GM12878 (cell line): ENCODE measurements around the gene PPM1A.

Experiments used
- CTCF ChIP-seq, 3 experiments: IDR thresholded peaks in 2 of 3; conservative IDR thresholded peaks in 1 of 3; 2 replicates each; pipeline ENCODE4 v1.5.1; 2011; ENCODE audit warnings: low read depth in 3 of 3, low read length in 3 of 3, mild to moderate bottlenecking in 3 of 3, control low read depth in 2 of 3, moderate library complexity in 2 of 3, inconsistent platforms in 1 of 3, mixed read lengths in 1 of 3; ENCODE audit not compliant: control insufficient read depth in 2 of 3, insufficient read depth in 1 of 3; ENCODE audit errors: extremely low read depth in 1 of 3
- HCFC1 ChIP-seq: fragments of 150-350 bp; IDR thresholded peaks from 2 replicates; pipeline ENCODE4 v1.6.1; 2014; ENCODE audit warnings: low read length
- NR2C2 ChIP-seq: IDR thresholded peaks from 2 replicates; pipeline ENCODE4 v1.6.1; 2011; ENCODE audit warnings: borderline replicate concordance, low read depth; ENCODE audit not compliant: control insufficient read depth, insufficient read length
- RELA ChIP-seq: fragments of 450-650 bp; IDR thresholded peaks from 2 replicates; pipeline ENCODE4 v1.8.0; 2014; ENCODE audit warnings: borderline replicate concordance; ENCODE audit not compliant: partially characterized antibody
- SPI1 ChIP-seq: IDR thresholded peaks from 2 replicates; pipeline ENCODE4 v1.6.1; 2011; ENCODE audit warnings: low read depth, mild to moderate bottlenecking, low read length, moderate library complexity, borderline replicate concordance; ENCODE audit not compliant: insufficient read depth
- YY1 ChIP-seq: IDR thresholded peaks from 2 replicates; pipeline ENCODE4 v1.6.1; 2011; ENCODE audit warnings: low read depth, mild to moderate bottlenecking, low read length
- ZBTB33 ChIP-seq: fragments of 450-650 bp; IDR thresholded peaks from 2 replicates; pipeline ENCODE4 v1.6.1; 2017; ENCODE audit warnings: mild to moderate bottlenecking
- ZNF24 ChIP-seq: fragments of 450-650 bp; IDR thresholded peaks from 2 replicates; pipeline ENCODE4 v1.6.1; 2017; ENCODE audit warnings: antibody characterized with exemption, mild to moderate bottlenecking

GRCh38 chr14:60245380-60246177, 3.4 kb upstream of the PPM1A start:
- TF ChIP-seq RELA (no peak), YY1 (no peak), CTCF (IDR thresholded peaks at IDR 0.05 in 2 of 3, conservative IDR thresholded peaks at IDR 0.05 in 1 of 3; ENCODE audit: control insufficient read depth in 2 of 3, extremely low read depth in 1 of 3, insufficient read depth in 1 of 3, low read depth in 3 of 3, low read length in 3 of 3) (no peak), NR2C2 (no peak), HCFC1 (no peak), ZNF24 (no peak), SPI1 (no peak), ZBTB33 (no peak)
